SK-N-SH (cell line): Measurements from ENCODE around the gene MYO1H.

Experiments used
- JUND ChIP-seq: IDR thresholded peaks from 2 replicates; pipeline ENCODE4 v1.4.0; 2012
- TAF1 ChIP-seq: IDR thresholded peaks from 2 replicates; pipeline ENCODE4 v1.6.1; 2012; ENCODE audit warnings: low read depth, mild to moderate bottlenecking, low read length, moderate library complexity, borderline replicate concordance
- TEAD4 ChIP-seq: IDR thresholded peaks from 2 replicates; pipeline ENCODE4 v1.4.0; 2012; ENCODE audit warnings: mild to moderate bottlenecking, borderline replicate concordance; ENCODE audit not compliant: insufficient read depth
- YY1 ChIP-seq: IDR thresholded peaks from 2 replicates; pipeline ENCODE4 v1.4.0; 2012; ENCODE audit warnings: low read depth, mild to moderate bottlenecking
- TF ChIP-seq, protein P1 (sequence below): fragments of 200-600 bp; sonication (generic); IDR thresholded peaks from 2 replicates; pipeline ENCODE4 v1.6.1; 2017; ENCODE audit warnings: antibody characterized with exemption, mild to moderate bottlenecking, moderate library complexity

- TF ChIP-seq TAF1 (no peak), YY1 (no peak), TEAD4 (no peak), JUND (no peak)
- TF ChIP-seq, protein P1, sequence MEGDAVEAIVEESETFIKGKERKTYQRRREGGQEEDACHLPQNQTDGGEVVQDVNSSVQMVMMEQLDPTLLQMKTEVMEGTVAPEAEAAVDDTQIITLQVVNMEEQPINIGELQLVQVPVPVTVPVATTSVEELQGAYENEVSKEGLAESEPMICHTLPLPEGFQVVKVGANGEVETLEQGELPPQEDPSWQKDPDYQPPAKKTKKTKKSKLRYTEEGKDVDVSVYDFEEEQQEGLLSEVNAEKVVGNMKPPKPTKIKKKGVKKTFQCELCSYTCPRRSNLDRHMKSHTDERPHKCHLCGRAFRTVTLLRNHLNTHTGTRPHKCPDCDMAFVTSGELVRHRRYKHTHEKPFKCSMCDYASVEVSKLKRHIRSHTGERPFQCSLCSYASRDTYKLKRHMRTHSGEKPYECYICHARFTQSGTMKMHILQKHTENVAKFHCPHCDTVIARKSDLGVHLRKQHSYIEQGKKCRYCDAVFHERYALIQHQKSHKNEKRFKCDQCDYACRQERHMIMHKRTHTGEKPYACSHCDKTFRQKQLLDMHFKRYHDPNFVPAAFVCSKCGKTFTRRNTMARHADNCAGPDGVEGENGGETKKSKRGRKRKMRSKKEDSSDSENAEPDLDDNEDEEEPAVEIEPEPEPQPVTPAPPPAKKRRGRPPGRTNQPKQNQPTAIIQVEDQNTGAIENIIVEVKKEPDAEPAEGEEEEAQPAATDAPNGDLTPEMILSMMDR: no peak
Observed at GRCh38 chr12:109382031-109382430, 34.3 kb downstream of the MYO1H start.
